Muscle layer of colon (tissue), 2 donors: Measurements from ENCODE around the gene RRP1.

Experiments
- H3K27ac ChIP-seq: one replicate; pipeline ENCODE4 v1.7.0; 2013; ENCODE audit warnings: low read depth, mild to moderate bottlenecking, low read length, moderate library complexity
- H3K27me3 ChIP-seq, 2 donors: one replicate each; pipeline ENCODE4 v1.7.0; 2013; ENCODE audit warnings: low read length in 2 of 2, mild to moderate bottlenecking in 2 of 2; ENCODE audit not compliant: insufficient read depth in 2 of 2, control insufficient read depth in 1 of 2
- H3K36me3 ChIP-seq: one replicate; pipeline ENCODE4 v1.7.0; 2013; ENCODE audit warnings: mild to moderate bottlenecking, low read length; ENCODE audit not compliant: insufficient read depth
- H3K4me1 ChIP-seq: one replicate; pipeline ENCODE4 v1.7.0; 2013; ENCODE audit warnings: mild to moderate bottlenecking, low read length; ENCODE audit not compliant: insufficient read depth
- H3K4me3 ChIP-seq, 2 donors: one replicate each; pipeline ENCODE4 v1.7.0; 2013; ENCODE audit warnings: low read length in 2 of 2, low read depth in 1 of 2, mild to moderate bottlenecking in 1 of 2, moderate library complexity in 1 of 2
- H3K9ac ChIP-seq: one replicate; pipeline ENCODE4 v1.7.0; 2013; ENCODE audit warnings: low read length
- H3K9me3 ChIP-seq: one replicate; pipeline ENCODE4 v1.7.0; 2013; ENCODE audit warnings: mild to moderate bottlenecking, low read length
- donor health status: abdominal sarcoma.
- donor health status: Adenocarcinoma of cecum.

RRP1 gene

GRCh38 chr21:43825936-43826622, 36.7 kb downstream of the RRP1 start:
- H3K27ac ChIP-seq: no peak overlapping the region

GRCh38 chr21:43826623-43826974, 37.2 kb downstream of the RRP1 start:
- no peak overlapping the region for H3K9ac ChIP-seq
- H3K27me3 ChIP-seq: peaks cover 0 to 16% of the 10 kb centered on the region in 2 donors
- no peaks in the 10 kb centered on the region for H3K4me1 ChIP-seq
- no peak overlapping the region for H3K27ac ChIP-seq
- H3K4me3 ChIP-seq: no peak overlapping the region
- H3K36me3 ChIP-seq: no peaks in the 10 kb centered on the region
- H3K9me3 ChIP-seq: no peaks in the 10 kb centered on the region

More at GRCh38 chr21:43825936-43826622, 36.7 kb downstream of the RRP1 start:
- H3K4me3 ChIP-seq: no peak overlapping the region
- H3K27me3 ChIP-seq: peaks cover 0 to 16% of the 10 kb centered on the region in 2 donors
- H3K9me3 ChIP-seq: no peaks in the 10 kb centered on the region
- no peak overlapping the region for H3K9ac ChIP-seq
- no peaks in the 10 kb centered on the region for H3K4me1 ChIP-seq
- no peaks in the 10 kb centered on the region for H3K36me3 ChIP-seq

GRCh38 chr21:43827015-43827611, 37.7 kb downstream of the RRP1 start:
- Histone ChIP-seq H3K27me3 (peaks cover 0 to 16% of the 10 kb centered on the region in 2 donors), H3K36me3 (no peaks in the 10 kb centered on the region), H3K9ac (no peak overlapping the region), H3K9me3 (no peaks in the 10 kb centered on the region), H3K27ac (no peak overlapping the region), H3K4me1 (no peaks in the 10 kb centered on the region), H3K4me3 (no peak overlapping the region)

GRCh38 chr21:43829161-43829560, 39.8 kb downstream of the RRP1 start:
- H3K27me3 ChIP-seq: peaks cover 0 to 16% of the 10 kb centered on the region in 2 donors
- H3K9me3 ChIP-seq: no peaks in the 10 kb centered on the region
- H3K9ac ChIP-seq: no peak overlapping the region
- no peak overlapping the region for H3K4me3 ChIP-seq
- H3K4me1 ChIP-seq: no peaks in the 10 kb centered on the region
- H3K36me3 ChIP-seq: no peaks in the 10 kb centered on the region
- H3K27ac ChIP-seq: no peak overlapping the region

GRCh38 chr21:43829575-43830119, 40.3 kb downstream of the RRP1 start:
- Histone ChIP-seq H3K27ac (no peak overlapping the region), H3K9ac (no peak overlapping the region), H3K4me3 (no peak overlapping the region), H3K4me1 (no peaks in the 10 kb centered on the region), H3K36me3 (no peaks in the 10 kb centered on the region), H3K27me3 (peaks cover 0 to 16% of the 10 kb centered on the region in 2 donors), H3K9me3 (no peaks in the 10 kb centered on the region)

- H3K27ac ChIP-seq: no peak overlapping the region
- no peaks in the 10 kb centered on the region for H3K36me3 ChIP-seq
- no peak overlapping the region for H3K9ac ChIP-seq
- no peak overlapping the region for H3K4me3 ChIP-seq
- no peaks in the 10 kb centered on the region for H3K9me3 ChIP-seq
- H3K4me1 ChIP-seq: no peaks in the 10 kb centered on the region
- H3K27me3 ChIP-seq: no peaks in the 10 kb centered on the region
Measured at GRCh38 chr21:43832158-43832550, 42.8 kb downstream of the RRP1 start.

GRCh38 chr21:43832648-43833047, 43.3 kb downstream of the RRP1 start:
- Histone ChIP-seq H3K4me3 (no peak overlapping the region), H3K36me3 (no peaks in the 10 kb centered on the region), H3K4me1 (no peaks in the 10 kb centered on the region), H3K27me3 (no peaks in the 10 kb centered on the region), H3K9me3 (no peaks in the 10 kb centered on the region), H3K27ac (no peak overlapping the region), H3K9ac (no peak overlapping the region)

GRCh38 chr21:43834146-43834905, 44.9 kb downstream of the RRP1 start:
- no peak overlapping the region for H3K27ac ChIP-seq
- no peaks in the 10 kb centered on the region for H3K9me3 ChIP-seq
- H3K4me3 ChIP-seq: no peak overlapping the region
- H3K4me1 ChIP-seq: no peaks in the 10 kb centered on the region
- H3K27me3 ChIP-seq: no peaks in the 10 kb centered on the region
- no peak overlapping the region for H3K9ac ChIP-seq
- no peaks in the 10 kb centered on the region for H3K36me3 ChIP-seq

GRCh38 chr21:43835050-43835449, 45.7 kb downstream of the RRP1 start:
- no peak overlapping the region for H3K27ac ChIP-seq
- H3K4me1 ChIP-seq: no peaks in the 10 kb centered on the region

GRCh38 chr21:43835861-43836260, 46.5 kb downstream of the RRP1 start:
- Histone ChIP-seq H3K9ac (no peak overlapping the region), H3K9me3 (no peaks in the 10 kb centered on the region), H3K4me3 (no peak overlapping the region), H3K27me3 (no peaks in the 10 kb centered on the region), H3K27ac (no peak overlapping the region), H3K4me1 (no peaks in the 10 kb centered on the region), H3K36me3 (no peaks in the 10 kb centered on the region)

More at GRCh38 chr21:43835050-43835449, 45.7 kb downstream of the RRP1 start:
- Histone ChIP-seq H3K4me3 (no peak overlapping the region), H3K9me3 (no peaks in the 10 kb centered on the region), H3K27me3 (no peaks in the 10 kb centered on the region), H3K9ac (no peak overlapping the region), H3K36me3 (no peaks in the 10 kb centered on the region)

- Histone ChIP-seq H3K4me1 (no peaks in the 10 kb centered on the region), H3K27me3 (no peaks in the 10 kb centered on the region), H3K36me3 (no peaks in the 10 kb centered on the region), H3K9me3 (no peaks in the 10 kb centered on the region), H3K27ac (no peak overlapping the region), H3K4me3 (no peak overlapping the region), H3K9ac (no peak overlapping the region)
Measured at GRCh38 chr21:43836616-43837015, 47.2 kb downstream of the RRP1 start.
